Measurements from ENCODE around the gene CELA3A. TPM values are rescaled to one million over a fixed set of nuclear protein-coding genes. Genes with fewer than 3 reads are reported as not detected.

The CELA3A gene, protein sequence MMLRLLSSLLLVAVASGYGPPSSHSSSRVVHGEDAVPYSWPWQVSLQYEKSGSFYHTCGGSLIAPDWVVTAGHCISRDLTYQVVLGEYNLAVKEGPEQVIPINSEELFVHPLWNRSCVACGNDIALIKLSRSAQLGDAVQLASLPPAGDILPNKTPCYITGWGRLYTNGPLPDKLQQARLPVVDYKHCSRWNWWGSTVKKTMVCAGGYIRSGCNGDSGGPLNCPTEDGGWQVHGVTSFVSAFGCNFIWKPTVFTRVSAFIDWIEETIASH
- not detected in 2 replicates for total RNA-seq (2014; rRNA removed; shearing (Covaris generic); ENCODE audit: low replicate concordance)

DNA sequence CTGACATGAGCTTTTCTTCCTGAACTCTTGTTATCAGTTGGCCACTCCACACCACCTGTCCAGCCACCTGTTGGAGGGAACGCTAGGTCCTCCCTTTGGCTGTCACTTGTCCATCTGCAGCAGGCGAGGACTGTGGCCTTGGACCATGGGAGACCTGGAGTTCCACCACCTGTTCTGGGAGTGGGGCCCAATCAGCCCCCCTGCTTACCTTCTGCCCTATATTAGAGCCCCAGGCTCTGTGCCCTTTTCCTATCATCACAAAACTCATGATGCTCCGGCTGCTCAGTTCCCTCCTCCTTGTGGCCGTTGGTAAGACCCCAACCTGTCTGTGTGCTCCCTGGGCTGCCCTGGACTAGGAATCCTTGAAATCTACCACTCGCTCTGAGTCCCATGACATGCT lies at the start of gene CELA3A:
Gene CELA3A, plus strand, starts transcription at position 249 of the 400 bp plus-strand sequence. Its CDS starts 18 bp downstream, at position 267.
- Histone ChIP-seq H3K9ac (ENCODE audit: low read length) (no peak within 1 kb of the TSS), H3K9me2 (replicated peaks; ENCODE audit: insufficient read depth, low read length) (no peaks in the 10 kb centered on the region)

GRCh38 chr1:21952786-21953520 lies 48.5 kb upstream of the CELA3A start:
- Histone ChIP-seq H3K4me3 (ENCODE audit: low read length) (no peak overlapping the region), H3K27ac (ENCODE audit: low read length) (no peak overlapping the region), H3K9me3 (ENCODE audit: low read length) (no peaks in the 10 kb centered on the region), H3K4me2 (ENCODE audit: low read depth, low read length, poor library complexity, severe bottlenecking) (no peak overlapping the region), H3K4me1 (ENCODE audit: low read length) (no peaks in the 10 kb centered on the region), H3K9me2 (replicated peaks; ENCODE audit: insufficient read depth, low read length) (no peaks in the 10 kb centered on the region), H3K27me3 (ENCODE audit: low read length) (no peaks in the 10 kb centered on the region), H3K79me2 (ENCODE audit: low read length) (no peaks in the 10 kb centered on the region), H3K9ac (ENCODE audit: low read length) (no peak overlapping the region), H3K36me3 (ENCODE audit: insufficient read depth, low read length) (no peaks in the 10 kb centered on the region), H2AFZ (ENCODE audit: low read length) (no peak overlapping the region), H4K20me1 (ENCODE audit: insufficient read depth, low read depth, low read length) (no peaks in the 10 kb centered on the region)
- no peak for DNase-seq

More for the DNA sequence above, at the start of gene CELA3A:
- H3K27me3 ChIP-seq (ENCODE audit: low read length): no peaks in the 10 kb centered on the region
- H3K4me3 ChIP-seq (ENCODE audit: low read length): no peak within 1 kb of the TSS
- no peak within 1 kb of the TSS for H3K27ac ChIP-seq (ENCODE audit: low read length)
- no peak for DNase-seq
- H3K4me1 ChIP-seq (ENCODE audit: low read length): no peaks in the 10 kb centered on the region
- no peaks in the 10 kb centered on the region for H4K20me1 ChIP-seq (ENCODE audit: insufficient read depth, low read depth, low read length)
- no peaks in the 10 kb centered on the region for H3K79me2 ChIP-seq (ENCODE audit: low read length)
- no peaks in the 10 kb centered on the region for H3K9me3 ChIP-seq (ENCODE audit: low read length)
- H3K36me3 ChIP-seq (ENCODE audit: insufficient read depth, low read length): no peaks in the 10 kb centered on the region
- H3K4me2 ChIP-seq (ENCODE audit: low read depth, low read length, poor library complexity, severe bottlenecking): no peak within 1 kb of the TSS
- H2AFZ ChIP-seq (ENCODE audit: low read length): no peak within 1 kb of the TSS

- H3K27me3 ChIP-seq (ENCODE audit: low read length): no peaks in the 10 kb centered on the region
- H3K4me2 ChIP-seq (ENCODE audit: low read depth, low read length, poor library complexity, severe bottlenecking): no peak overlapping the region
- no peak for DNase-seq
- H3K9ac ChIP-seq (ENCODE audit: low read length): no peak overlapping the region
- no peaks in the 10 kb centered on the region for H3K36me3 ChIP-seq (ENCODE audit: insufficient read depth, low read length)
- no peaks in the 10 kb centered on the region for H3K9me2 ChIP-seq (replicated peaks; ENCODE audit: insufficient read depth, low read length)
- H3K79me2 ChIP-seq (ENCODE audit: low read length): no peaks in the 10 kb centered on the region
- no peak overlapping the region for H3K4me3 ChIP-seq (ENCODE audit: low read length)
- no peak overlapping the region for H3K27ac ChIP-seq (ENCODE audit: low read length)
- H3K9me3 ChIP-seq (ENCODE audit: low read length): no peaks in the 10 kb centered on the region
- no peak overlapping the region for H2AFZ ChIP-seq (ENCODE audit: low read length)
- H3K4me1 ChIP-seq (ENCODE audit: low read length): no peaks in the 10 kb centered on the region
- H4K20me1 ChIP-seq (ENCODE audit: insufficient read depth, low read depth, low read length): no peaks in the 10 kb centered on the region
Measured at GRCh38 chr1:21955058-21955457, 46.4 kb upstream of the CELA3A start.

GRCh38 chr1:21955501-21956281 lies 45.8 kb upstream of the CELA3A start:
- H3K9me3 ChIP-seq (ENCODE audit: low read length): no peaks in the 10 kb centered on the region
- no peaks in the 10 kb centered on the region for H4K20me1 ChIP-seq (ENCODE audit: insufficient read depth, low read depth, low read length)
- H3K36me3 ChIP-seq (ENCODE audit: insufficient read depth, low read length): no peaks in the 10 kb centered on the region
- H3K4me2 ChIP-seq (ENCODE audit: low read depth, low read length, poor library complexity, severe bottlenecking): no peak overlapping the region
- no peak for DNase-seq
- H3K27me3 ChIP-seq (ENCODE audit: low read length): no peaks in the 10 kb centered on the region
- no peak overlapping the region for H3K9ac ChIP-seq (ENCODE audit: low read length)
- H3K79me2 ChIP-seq (ENCODE audit: low read length): no peaks in the 10 kb centered on the region
- no peaks in the 10 kb centered on the region for H3K9me2 ChIP-seq (replicated peaks; ENCODE audit: insufficient read depth, low read length)
- H2AFZ ChIP-seq (ENCODE audit: low read length): no peak overlapping the region
- H3K27ac ChIP-seq (ENCODE audit: low read length): no peak overlapping the region
- H3K4me3 ChIP-seq (ENCODE audit: low read length): no peak overlapping the region
- H3K4me1 ChIP-seq (ENCODE audit: low read length): no peaks in the 10 kb centered on the region

GRCh38 chr1:21956720-21957552 lies 44.5 kb upstream of the CELA3A start:
- Histone ChIP-seq H3K9me3 (ENCODE audit: low read length) (no peaks in the 10 kb centered on the region), H3K36me3 (ENCODE audit: insufficient read depth, low read length) (no peaks in the 10 kb centered on the region), H3K27ac (ENCODE audit: low read length) (no peak overlapping the region), H2AFZ (ENCODE audit: low read length) (no peak overlapping the region), H3K9ac (ENCODE audit: low read length) (no peak overlapping the region), H3K9me2 (replicated peaks; ENCODE audit: insufficient read depth, low read length) (no peaks in the 10 kb centered on the region), H3K27me3 (ENCODE audit: low read length) (no peaks in the 10 kb centered on the region), H3K4me2 (ENCODE audit: low read depth, low read length, poor library complexity, severe bottlenecking) (no peak overlapping the region), H3K79me2 (ENCODE audit: low read length) (no peaks in the 10 kb centered on the region), H3K4me3 (ENCODE audit: low read length) (no peak overlapping the region), H4K20me1 (ENCODE audit: insufficient read depth, low read depth, low read length) (no peaks in the 10 kb centered on the region), H3K4me1 (ENCODE audit: low read length) (no peaks in the 10 kb centered on the region)
- DNase-seq: no peak

DNA sequence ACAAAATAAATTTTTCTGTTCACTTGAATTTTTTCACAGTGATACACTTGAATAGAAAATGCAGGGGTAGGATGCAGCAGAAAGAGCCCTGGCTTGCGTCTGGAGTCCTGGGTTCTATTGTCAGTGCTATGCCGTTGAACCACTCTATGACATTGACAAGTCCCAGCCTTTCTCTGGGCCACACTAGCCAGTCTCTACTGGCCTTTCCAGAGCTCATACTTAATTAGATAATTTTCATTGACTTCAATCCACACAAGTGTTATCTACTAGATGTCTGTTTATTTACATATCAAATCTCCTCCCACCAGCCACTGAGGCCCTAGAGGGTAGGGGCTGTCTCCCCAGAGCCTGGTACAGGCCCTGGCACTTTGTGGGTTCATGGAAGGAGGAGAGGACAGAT lies 40.1 kb upstream of the CELA3A start:
- Histone ChIP-seq H3K36me3 (ENCODE audit: insufficient read depth, low read length) (no peaks in the 10 kb centered on the region), H3K4me3 (ENCODE audit: low read length) (no peak overlapping the region), H3K9me2 (replicated peaks; ENCODE audit: insufficient read depth, low read length) (no peaks in the 10 kb centered on the region), H3K9ac (ENCODE audit: low read length) (no peak overlapping the region), H2AFZ (ENCODE audit: low read length) (no peak overlapping the region), H3K27ac (ENCODE audit: low read length) (no peak overlapping the region), H3K4me1 (ENCODE audit: low read length) (no peaks in the 10 kb centered on the region), H4K20me1 (ENCODE audit: insufficient read depth, low read depth, low read length) (no peaks in the 10 kb centered on the region), H3K9me3 (ENCODE audit: low read length) (no peaks in the 10 kb centered on the region), H3K79me2 (ENCODE audit: low read length) (no peaks in the 10 kb centered on the region), H3K27me3 (ENCODE audit: low read length) (no peaks in the 10 kb centered on the region), H3K4me2 (ENCODE audit: low read depth, low read length, poor library complexity, severe bottlenecking) (no peak overlapping the region)
- DNase-seq: no peak

DNA sequence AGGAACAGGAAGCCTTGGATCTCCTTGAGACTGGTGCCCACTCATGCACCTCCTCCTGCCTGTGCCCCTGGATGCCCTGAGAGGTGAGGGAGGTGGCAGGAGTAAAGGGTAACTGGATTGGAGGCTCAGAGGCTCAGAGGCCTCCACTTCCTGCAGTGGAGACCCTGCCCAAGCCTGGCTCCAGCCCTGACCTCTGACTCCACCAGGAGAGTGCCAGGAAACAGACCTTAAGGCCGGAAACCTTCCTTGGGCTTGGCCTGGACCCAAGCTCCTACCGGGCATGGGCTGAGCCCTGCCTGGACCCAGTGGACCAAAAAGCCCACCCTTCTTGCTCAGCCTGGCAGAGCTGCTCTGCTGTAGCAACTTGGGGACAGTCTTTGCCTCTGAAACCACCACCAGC lies 39.7 kb upstream of the CELA3A start:
- no peaks in the 10 kb centered on the region for H3K36me3 ChIP-seq (ENCODE audit: insufficient read depth, low read length)
- H3K9me3 ChIP-seq (ENCODE audit: low read length): no peaks in the 10 kb centered on the region
- no peaks in the 10 kb centered on the region for H3K4me1 ChIP-seq (ENCODE audit: low read length)
- no peaks in the 10 kb centered on the region for H4K20me1 ChIP-seq (ENCODE audit: insufficient read depth, low read depth, low read length)
- no peak overlapping the region for H3K9ac ChIP-seq (ENCODE audit: low read length)
- no peak for DNase-seq
- no peak overlapping the region for H2AFZ ChIP-seq (ENCODE audit: low read length)
- H3K27ac ChIP-seq (ENCODE audit: low read length): no peak overlapping the region
- no peak overlapping the region for H3K4me3 ChIP-seq (ENCODE audit: low read length)
- H3K4me2 ChIP-seq (ENCODE audit: low read depth, low read length, poor library complexity, severe bottlenecking): no peak overlapping the region
- no peaks in the 10 kb centered on the region for H3K27me3 ChIP-seq (ENCODE audit: low read length)
- no peaks in the 10 kb centered on the region for H3K9me2 ChIP-seq (replicated peaks; ENCODE audit: insufficient read depth, low read length)
- no peaks in the 10 kb centered on the region for H3K79me2 ChIP-seq (ENCODE audit: low read length)

All from Karpas-422 (cell line).